HG03064 (cell line): ENCODE data around the gene C1GALT1C1.

Source experiments
- ATAC-seq: cut with Tn5 transposase; IDR thresholded peaks from one replicate; pipeline ENCODE4 v1.9.1; 2021; ENCODE audit warnings: low read depth; ENCODE audit not compliant: unreplicated experiment

Gene C1GALT1C1

DNA sequence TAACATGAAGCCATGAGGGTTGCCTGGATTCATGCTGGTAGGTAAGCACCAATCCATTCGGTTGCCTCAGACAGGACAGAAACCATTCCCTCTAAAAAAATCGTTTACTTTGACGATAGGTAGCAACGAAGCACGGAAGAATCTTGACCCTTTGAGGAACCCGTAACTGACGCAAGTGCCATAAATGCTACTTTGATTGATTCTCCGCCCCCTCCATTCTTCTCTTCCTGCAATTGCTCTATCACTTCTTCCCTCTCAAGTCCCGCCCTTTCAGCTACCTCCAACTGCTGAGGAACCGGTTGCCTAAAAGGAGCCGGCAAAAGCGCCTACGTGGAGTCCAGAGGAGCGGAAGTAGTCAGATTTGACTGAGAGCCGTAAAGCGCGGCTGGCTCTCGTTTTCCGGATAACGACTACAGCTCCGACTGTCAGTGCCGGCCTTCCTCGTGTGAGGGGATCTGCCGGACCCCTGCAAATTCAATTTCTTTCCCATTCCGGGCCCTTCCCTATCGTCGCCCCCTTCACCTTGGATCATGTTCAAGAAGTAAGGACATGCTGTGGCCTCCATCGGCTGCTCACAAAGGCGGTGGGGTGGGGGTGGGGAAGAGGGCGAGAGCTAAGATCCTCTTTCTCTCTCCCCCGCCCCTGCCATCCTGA lies 26.0 kb downstream of the C1GALT1C1 start, which contains the start of gene MCTS1:
MCTS1 (plus strand) TSS at position 395 of the 654 bp plus-strand sequence; CDS start at position 531, 136 bp downstream.
- peak; percentile 82 for ATAC-seq

DNA sequence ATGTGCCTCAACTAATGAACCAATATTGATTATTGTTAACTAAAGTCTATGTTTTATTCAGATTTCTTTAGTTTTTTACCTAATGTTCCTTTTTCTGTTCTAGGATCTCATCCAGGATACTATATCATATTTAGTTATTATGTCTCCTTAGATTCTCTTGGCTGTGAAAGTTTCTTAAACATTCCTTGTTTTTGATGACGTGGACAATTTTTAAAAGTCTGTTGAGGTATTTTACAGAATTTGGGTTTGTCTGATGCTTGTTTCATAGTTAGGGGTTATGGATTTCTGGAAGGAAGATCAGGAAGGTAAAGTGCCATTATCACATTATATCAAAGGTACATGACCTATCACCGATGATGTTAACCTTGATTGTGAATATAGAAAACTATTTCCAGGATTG lies 44.2 kb downstream of the C1GALT1C1 start:
- ATAC-seq = no peak
